IPS DF 19.7 (cell line): Measurements from ENCODE around the gene DDHD1.

Experiments used
- DNase-seq: peaks from one replicate; pipeline ENCODE4 v3.0.0-alpha.2; 2013; ENCODE audit warnings: low read depth, low spot score

Gene DDHD1

GRCh38 chr14:52995998-52996397, 157.1 kb downstream of the DDHD1 start:
- no peak for DNase-seq

GRCh38 chr14:52992236-52992870, 160.8 kb downstream of the DDHD1 start:
- no peak for DNase-seq

GRCh38 chr14:52988139-52988538, 165.0 kb downstream of the DDHD1 start:
- no peak for DNase-seq

- DNase-seq = no peak
Observed at GRCh38 chr14:52987514-52987913, 165.6 kb downstream of the DDHD1 start.

GRCh38 chr14:52987042-52987441, 166.1 kb downstream of the DDHD1 start:
- no peak for DNase-seq
